Activated CD4-positive, alpha-beta T cell treated with anti-CD3 and anti-CD28 coated beads, Interleukin-2, amount 50 U/mL, for 24 hours (primary cell): ENCODE measurements around the gene MSMP.

Experiments
- DNase-seq, 2 donors: peaks; one replicate each; pipeline ENCODE4 v3.0.0-alpha.2; 2020; ENCODE audit warnings: low read depth in 1 of 2, low spot score in 1 of 2

The MSMP gene

GRCh38 chr9:35743880-35744518, 10.1 kb downstream of the MSMP start:
- DNase-seq: no peak

- no peak for DNase-seq
These were observed 10.6 kb downstream of the MSMP start for GRCh38 chr9:35743452-35743851.

- no peak for DNase-seq
These were observed 12.3 kb downstream of the MSMP start for GRCh38 chr9:35741740-35742139.

GRCh38 chr9:35740243-35740642, 13.8 kb downstream of the MSMP start:
- no peak for DNase-seq

GRCh38 chr9:35738924-35739323, 15.2 kb downstream of the MSMP start:
- DNase-seq: no peak

- DNase-seq: no peak
These were observed 15.9 kb downstream of the MSMP start for GRCh38 chr9:35738186-35738585.

- DNase-seq: no peak
These were observed 16.9 kb downstream of the MSMP start for GRCh38 chr9:35737143-35737542.

GRCh38 chr9:35736201-35736633, 17.9 kb downstream of the MSMP start:
- DNase-seq: peak in 1 of 2 donors; percentile 54

GRCh38 chr9:35734096-35734495, 20.0 kb downstream of the MSMP start:
- no peak for DNase-seq

- no peak for DNase-seq
These were observed 21.1 kb downstream of the MSMP start for GRCh38 chr9:35732800-35733541.

GRCh38 chr9:35732185-35732799, 21.8 kb downstream of the MSMP start, which contains the start of the genes CREB3 and TLN1:
Gene CREB3 (plus strand): TSS chr9:35732666. CDS start chr9:35732773, 107 bp downstream.
Gene TLN1 (minus strand): TSS chr9:35732195. CDS start chr9:35725694, 6,501 bp downstream.
- DNase-seq: peak; percentile 88 to 96

- peak in 1 of 2 donors; percentile 20 for DNase-seq
These were observed 22.5 kb downstream of the MSMP start for GRCh38 chr9:35731415-35732184.

- no peak for DNase-seq
These were observed 23.6 kb downstream of the MSMP start for GRCh38 chr9:35730486-35730854.

GRCh38 chr9:35729700-35730485, 24.2 kb downstream of the MSMP start:
- no peak for DNase-seq

- DNase-seq: no peak
These were observed 25.0 kb downstream of the MSMP start for GRCh38 chr9:35729101-35729500.

- no peak for DNase-seq
These were observed 25.8 kb downstream of the MSMP start for GRCh38 chr9:35728041-35728971.

- no peak for DNase-seq
These were observed 26.4 kb downstream of the MSMP start for GRCh38 chr9:35727676-35728040.

- DNase-seq: no peak
These were observed 27.1 kb downstream of the MSMP start for GRCh38 chr9:35726931-35727330.

- no peak for DNase-seq
These were observed 28.7 kb downstream of the MSMP start for GRCh38 chr9:35725362-35725761.

GRCh38 chr9:35723908-35724307, 30.2 kb downstream of the MSMP start:
- no peak for DNase-seq
